IPS-15b (cell line): ENCODE data around the gene NRGN.

Source experiments
- H3K27me3 ChIP-seq: one replicate; pipeline ENCODE4 v1.6.1; 2013; ENCODE audit warnings: low read length; ENCODE audit not compliant: control insufficient read depth, insufficient read depth
- H3K36me3 ChIP-seq: one replicate; pipeline ENCODE4 v1.6.1; 2013; ENCODE audit warnings: low read length; ENCODE audit not compliant: control insufficient read depth, insufficient read depth
- H3K4me1 ChIP-seq: one replicate; pipeline ENCODE4 v1.6.1; 2013; ENCODE audit warnings: mild to moderate bottlenecking, low read length; ENCODE audit not compliant: control insufficient read depth, insufficient read depth
- H3K4me3 ChIP-seq: one replicate; pipeline ENCODE4 v1.5.1; 2013; ENCODE audit warnings: low read depth, low read length
- H3K9ac ChIP-seq: one replicate; pipeline ENCODE4 v1.6.1; 2013; ENCODE audit warnings: low read depth, mild to moderate bottlenecking, low read length
- H3K9me3 ChIP-seq: one replicate; pipeline ENCODE4 v1.6.1; 2013; ENCODE audit warnings: mild to moderate bottlenecking, low read length; ENCODE audit not compliant: control insufficient read depth, insufficient read depth

Gene NRGN

GRCh38 chr11:124724979-124725718, 14.6 kb upstream of the NRGN start:
- Histone ChIP-seq H3K4me1 (peaks cover 17% of the 10 kb centered on the region), H3K9ac (no peak overlapping the region)

DNA sequence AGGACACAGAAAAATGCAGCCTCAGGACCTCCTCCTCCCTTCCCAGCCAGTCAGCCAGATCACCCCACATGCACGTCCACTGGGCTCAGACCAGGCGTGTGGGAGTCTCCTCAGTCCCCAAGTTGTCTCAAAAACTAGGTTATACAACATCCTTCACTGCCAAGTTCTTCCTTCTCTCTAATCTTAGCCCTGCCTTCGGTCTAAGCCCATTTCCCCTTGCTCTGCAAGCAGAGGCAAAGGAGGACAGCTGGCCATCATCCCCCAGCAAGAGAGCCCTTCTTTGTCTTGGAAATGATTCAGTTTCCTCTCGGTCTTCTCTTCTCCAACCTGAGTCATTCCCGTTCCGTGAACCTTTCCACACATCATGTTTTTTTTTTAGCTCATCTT, 14.0 kb upstream of the NRGN start:
- peaks cover 17% of the 10 kb centered on the region for H3K4me1 ChIP-seq
- no peak overlapping the region for H3K4me3 ChIP-seq
- no peaks in the 10 kb centered on the region for H3K36me3 ChIP-seq
- H3K27me3 ChIP-seq: peaks cover 77% of the 10 kb centered on the region
- no peaks in the 10 kb centered on the region for H3K9me3 ChIP-seq
- no peak overlapping the region for H3K9ac ChIP-seq

More at GRCh38 chr11:124724979-124725718, 14.6 kb upstream of the NRGN start:
- Histone ChIP-seq H3K27me3 (peaks cover 79% of the 10 kb centered on the region), H3K4me3 (no peak overlapping the region), H3K36me3 (no peaks in the 10 kb centered on the region), H3K9me3 (no peaks in the 10 kb centered on the region)

DNA sequence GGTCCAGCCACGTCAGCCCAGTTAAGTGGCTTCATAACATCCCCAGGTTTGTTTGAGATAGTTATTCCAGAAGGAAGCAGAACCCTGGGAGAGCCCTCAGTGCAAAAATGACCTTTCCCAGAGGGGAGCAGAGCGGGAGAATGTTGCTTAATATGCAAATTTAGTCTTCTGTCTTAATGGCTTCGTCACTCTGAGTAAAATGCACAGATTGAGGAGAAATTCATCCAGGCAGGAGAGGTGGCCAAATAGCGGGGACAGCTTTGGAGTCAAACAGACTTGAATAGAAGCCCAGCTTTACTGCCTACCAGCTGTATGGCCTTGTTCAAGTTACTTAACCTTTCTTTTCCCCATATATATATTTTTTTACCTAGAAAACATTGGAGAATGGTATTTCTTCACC, 12.3 kb upstream of the NRGN start:
- Histone ChIP-seq H3K9ac (no peak overlapping the region), H3K9me3 (no peaks in the 10 kb centered on the region), H3K4me3 (no peak overlapping the region), H3K36me3 (no peaks in the 10 kb centered on the region), H3K27me3 (peaks cover 68% of the 10 kb centered on the region), H3K4me1 (peaks cover 17% of the 10 kb centered on the region)

DNA sequence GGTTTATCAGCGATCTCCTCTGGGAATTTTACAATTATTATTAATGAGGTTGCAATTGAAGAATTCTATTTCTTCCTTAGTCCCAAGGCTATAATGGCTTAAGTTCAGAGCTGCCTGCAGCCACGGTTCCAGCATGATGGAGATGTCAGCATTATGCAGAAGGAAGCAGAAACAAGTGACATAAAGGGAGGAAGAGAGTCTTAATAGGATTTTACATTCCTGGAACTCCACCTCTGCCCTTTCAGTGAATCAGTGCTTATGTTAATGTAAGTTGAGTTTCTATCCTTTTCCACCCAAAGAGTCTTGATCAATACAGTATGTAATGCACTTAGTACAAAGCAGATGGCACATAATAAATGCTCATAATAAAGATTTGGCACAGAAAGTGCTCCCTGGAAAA, 11.6 kb upstream of the NRGN start:
- Histone ChIP-seq H3K36me3 (no peaks in the 10 kb centered on the region), H3K27me3 (peaks cover 62% of the 10 kb centered on the region), H3K4me1 (peaks cover 17% of the 10 kb centered on the region), H3K9ac (no peak overlapping the region), H3K4me3 (no peak overlapping the region), H3K9me3 (no peaks in the 10 kb centered on the region)

DNA sequence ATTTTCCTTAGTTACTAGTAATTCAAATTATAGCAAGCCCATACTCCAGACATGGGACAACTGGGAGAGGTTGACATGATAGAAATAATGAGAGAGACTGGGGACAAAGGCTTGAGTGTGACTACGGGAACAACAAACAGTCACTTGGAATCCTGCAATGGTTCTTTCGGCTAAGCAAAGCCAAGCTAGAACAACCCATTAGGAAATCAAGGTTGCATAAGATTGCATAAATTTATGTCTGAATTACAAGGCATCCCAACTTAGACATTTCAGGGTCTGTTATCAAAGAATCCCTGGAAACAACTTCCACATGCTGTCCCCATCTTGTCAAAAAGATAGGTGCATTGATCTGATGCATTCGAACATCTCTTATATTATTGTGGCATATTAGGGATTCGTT, 10.2 kb upstream of the NRGN start:
- Histone ChIP-seq H3K27me3 (peaks cover 57% of the 10 kb centered on the region), H3K4me1 (peaks cover 14% of the 10 kb centered on the region), H3K4me3 (no peak overlapping the region), H3K36me3 (no peaks in the 10 kb centered on the region), H3K9ac (no peak overlapping the region), H3K9me3 (no peaks in the 10 kb centered on the region)

DNA sequence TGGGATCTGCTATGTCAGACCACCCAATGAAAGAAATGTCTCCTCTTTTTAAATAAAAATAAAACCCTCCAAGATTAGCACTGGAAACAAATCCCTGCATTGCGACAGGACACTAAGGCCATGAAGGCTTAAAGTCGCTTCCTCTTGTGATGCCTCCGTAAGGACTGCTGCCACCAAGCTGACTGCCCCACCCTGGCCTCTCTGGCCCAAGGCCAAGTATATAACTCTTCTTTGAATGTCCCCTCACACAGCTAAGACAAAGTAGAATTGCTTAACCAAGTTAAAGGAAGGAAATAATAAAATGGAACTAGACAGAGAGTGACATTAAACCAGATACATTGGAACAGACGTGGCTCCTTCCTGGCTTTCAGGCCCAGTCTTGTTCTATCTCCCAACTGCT, 7.5 kb upstream of the NRGN start:
- no peak overlapping the region for H3K9ac ChIP-seq
- H3K4me3 ChIP-seq: no peak overlapping the region
- peaks cover 59% of the 10 kb centered on the region for H3K27me3 ChIP-seq
- no peaks in the 10 kb centered on the region for H3K9me3 ChIP-seq
- H3K36me3 ChIP-seq: no peaks in the 10 kb centered on the region
- H3K4me1 ChIP-seq: no peaks in the 10 kb centered on the region

GRCh38 chr11:124736736-124737135, 3.0 kb upstream of the NRGN start:
- Histone ChIP-seq H3K4me1 (peaks cover 3% of the 10 kb centered on the region), H3K36me3 (no peaks in the 10 kb centered on the region), H3K4me3 (no peak overlapping the region), H3K27me3 (peaks cover 79% of the 10 kb centered on the region), H3K9me3 (no peaks in the 10 kb centered on the region), H3K9ac (no peak overlapping the region)

DNA sequence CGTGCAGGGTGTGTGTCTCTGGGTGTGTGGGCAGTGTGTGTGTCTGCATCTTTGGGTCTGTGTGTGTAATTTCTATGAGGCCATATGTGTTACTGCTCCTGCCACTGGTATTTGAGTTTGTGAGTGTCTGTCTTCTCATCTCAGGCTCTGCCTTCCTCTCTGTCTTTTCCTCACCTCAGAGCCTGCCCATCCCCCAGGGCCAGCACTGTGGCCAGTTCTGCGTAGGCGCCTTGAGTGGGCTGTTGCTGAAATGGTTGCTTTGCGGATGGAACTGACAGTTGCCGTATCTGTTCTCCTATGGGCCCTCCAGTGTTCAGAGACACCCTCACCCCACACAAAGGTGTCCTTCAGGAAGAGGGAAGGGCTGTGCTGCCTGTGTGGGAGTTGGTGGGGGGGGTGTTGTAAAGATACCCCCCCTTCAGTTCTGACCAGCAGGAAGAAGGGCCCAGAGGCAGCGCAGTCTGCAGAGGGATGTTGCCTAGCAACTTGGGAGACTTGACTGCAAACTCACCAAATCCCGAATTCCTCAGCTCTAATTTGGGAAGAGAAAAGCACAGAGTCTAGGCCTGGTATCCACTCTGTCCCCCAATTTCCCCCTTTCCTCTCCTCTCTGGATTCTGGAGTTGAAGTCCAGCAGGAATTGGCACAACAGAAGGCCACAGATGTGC, 2.0 kb upstream of the NRGN start:
- H3K27me3 ChIP-seq: peaks cover 88% of the 10 kb centered on the region
- no peaks in the 10 kb centered on the region for H3K36me3 ChIP-seq
- H3K9ac ChIP-seq: no peak overlapping the region
- H3K4me1 ChIP-seq: peaks cover 3% of the 10 kb centered on the region
- no peak overlapping the region for H3K4me3 ChIP-seq
- no peaks in the 10 kb centered on the region for H3K9me3 ChIP-seq

DNA sequence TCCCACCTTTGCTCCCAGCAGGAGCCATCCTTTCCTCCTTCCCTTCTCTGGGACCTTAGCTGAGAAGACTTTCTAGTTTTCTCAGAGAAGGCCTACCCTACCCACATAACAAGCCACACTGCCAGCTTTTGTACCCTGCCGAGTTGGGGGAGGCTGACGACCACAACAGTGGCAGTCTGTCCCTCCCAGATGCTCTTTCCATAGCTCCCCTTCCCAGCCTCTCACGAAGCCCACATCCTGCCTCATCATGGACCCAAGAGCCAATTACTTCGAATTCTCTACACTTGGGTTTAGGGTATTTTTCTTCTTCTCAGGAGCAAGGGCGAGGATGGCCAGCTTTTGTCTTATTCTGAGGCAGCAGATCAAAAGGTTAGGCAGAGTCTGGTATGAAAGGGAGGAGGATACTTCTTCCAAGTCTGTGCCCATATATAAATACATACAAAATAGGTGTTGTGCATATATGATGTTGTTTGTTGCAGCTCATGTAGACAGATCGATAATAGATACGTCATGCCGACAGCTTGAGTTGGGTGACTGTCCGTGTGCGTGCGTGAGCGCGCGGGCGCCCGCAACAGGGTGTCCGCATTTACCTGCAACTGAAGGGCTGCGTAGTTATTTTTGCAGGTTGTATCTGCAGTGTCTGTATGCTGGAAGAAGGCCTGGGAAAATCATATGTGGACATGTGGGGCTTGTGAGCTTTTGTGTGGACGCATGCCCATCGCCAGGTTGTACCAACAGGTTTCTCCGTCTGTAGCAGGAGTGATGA, 846 bp upstream of the NRGN start:
- Histone ChIP-seq H3K9ac (no peak overlapping the region), H3K36me3 (no peaks in the 10 kb centered on the region), H3K4me1 (peaks cover 3% of the 10 kb centered on the region), H3K9me3 (no peaks in the 10 kb centered on the region), H3K4me3 (peak overlapping the region; percentile 74), H3K27me3 (peaks cover 96% of the 10 kb centered on the region)

DNA sequence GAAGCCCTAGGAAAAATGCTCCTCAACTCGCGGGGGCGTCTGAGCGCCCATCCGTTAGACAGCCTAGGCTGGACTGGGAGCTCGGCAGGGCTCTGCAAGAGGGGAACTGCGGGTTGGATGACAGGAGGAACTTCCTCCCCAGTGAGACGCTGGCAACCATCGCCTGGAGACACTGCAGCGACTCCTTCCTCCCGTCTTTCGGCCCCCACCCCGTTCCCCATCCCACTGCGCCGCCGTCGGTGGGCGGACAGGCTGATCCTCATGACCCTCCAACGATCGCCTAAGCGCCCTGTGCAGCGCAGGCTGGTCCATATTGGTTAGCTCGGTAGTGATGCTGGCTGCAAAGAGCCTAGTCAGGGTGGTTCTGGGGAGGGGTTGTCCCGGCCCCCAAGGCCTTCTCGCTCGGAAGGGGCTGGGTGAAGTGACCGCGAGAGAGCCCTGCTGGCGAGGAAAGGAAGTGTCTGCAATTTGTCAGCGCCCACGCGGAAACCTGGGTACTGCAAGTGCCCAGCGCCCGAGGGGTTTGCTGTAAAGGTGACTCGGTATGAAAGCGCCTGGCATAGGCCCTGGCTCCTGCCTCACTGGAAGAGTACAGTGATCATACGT, 638 bp downstream of the NRGN start:
- Histone ChIP-seq H3K9ac (no peak overlapping the region), H3K9me3 (no peaks in the 10 kb centered on the region), H3K36me3 (no peaks in the 10 kb centered on the region), H3K4me1 (peaks cover 3% of the 10 kb centered on the region), H3K4me3 (peak overlapping the region; percentile 74), H3K27me3 (peaks cover 96% of the 10 kb centered on the region)

DNA sequence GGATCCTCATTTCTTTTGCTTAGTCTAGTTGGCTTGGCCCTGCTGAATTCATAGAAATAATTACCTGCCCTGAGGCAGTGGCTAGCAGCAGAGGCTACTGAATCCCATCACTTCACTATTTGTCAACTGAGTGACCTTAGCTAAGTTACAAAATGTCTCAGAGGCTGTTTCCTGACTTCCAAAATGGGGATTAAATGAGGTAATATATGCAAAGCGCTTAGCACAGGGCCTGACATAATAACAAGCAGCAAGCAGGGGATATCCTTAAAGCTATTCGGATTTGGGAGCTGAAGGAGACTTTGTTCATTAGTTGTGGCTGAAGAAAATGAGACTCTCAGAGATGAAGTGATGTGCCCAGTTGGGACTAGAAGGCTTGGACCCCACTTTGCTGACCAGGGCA, 2.8 kb downstream of the NRGN start:
- Histone ChIP-seq H3K9ac (no peak overlapping the region), H3K4me3 (no peak overlapping the region), H3K9me3 (no peaks in the 10 kb centered on the region), H3K36me3 (no peaks in the 10 kb centered on the region), H3K27me3 (peaks cover 91% of the 10 kb centered on the region), H3K4me1 (peaks cover 9% of the 10 kb centered on the region)
